NB4 (cell line): ENCODE measurements around the gene PLK2.

ENCODE experiments used
- DNase-seq: peaks from one replicate; pipeline ENCODE4 v3.0.0; 2010; ENCODE audit warnings: low read depth
- H3K4me3 ChIP-seq: one replicate; pipeline ENCODE4 v1.5.1; 2011; ENCODE audit warnings: mild to moderate bottlenecking, low read depth, low read length, moderate library complexity
- CTCF ChIP-seq: IDR thresholded peaks from one replicate; pipeline ENCODE4 v1.5.1; 2012; ENCODE audit warnings: low read depth, low read length
- MAX ChIP-seq: IDR thresholded peaks from 2 replicates; pipeline ENCODE4 v1.6.1; 2011; ENCODE audit warnings: low read depth, low read length
- MYC ChIP-seq: IDR thresholded peaks from 2 replicates; pipeline ENCODE4 v1.6.1; 2011; ENCODE audit warnings: low read depth, low read length
- POLR2A ChIP-seq: IDR thresholded peaks from 2 replicates; pipeline ENCODE4 v1.6.1; 2011; ENCODE audit warnings: mild to moderate bottlenecking; ENCODE audit not compliant: insufficient read length; ENCODE audit errors: extremely low read depth

PLK2 gene

DNA sequence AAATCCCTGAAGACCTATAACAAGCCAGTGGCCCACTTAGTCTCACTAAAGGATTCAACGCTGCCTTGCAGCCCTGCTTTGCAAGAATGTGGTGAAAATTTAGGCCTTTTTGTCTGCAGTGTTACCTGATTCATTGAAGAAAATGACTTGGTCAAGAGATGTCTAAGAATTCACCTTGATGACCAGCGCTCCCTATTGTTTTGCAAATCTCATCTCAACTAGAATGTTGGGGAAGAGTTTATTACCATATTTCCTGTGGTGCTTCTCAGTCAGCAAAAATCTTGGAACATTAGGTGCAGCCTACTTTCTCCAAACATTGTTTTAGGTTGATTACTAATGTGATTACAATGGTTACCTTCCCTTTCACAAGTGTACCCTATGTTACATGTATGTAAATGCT is 53.5 kb downstream of the PLK2 start:
- no peak overlapping the region for H3K4me3 ChIP-seq
- no peak for DNase-seq
- TF ChIP-seq MYC, result no peak
- no peak for TF ChIP-seq CTCF
- TF ChIP-seq MAX, result no peak
- no peak for TF ChIP-seq POLR2A

GRCh38 chr5:58405175-58405574 is 54.7 kb downstream of the PLK2 start:
- DNase-seq, result no peak
- H3K4me3 ChIP-seq, result no peak overlapping the region
- no peak for TF ChIP-seq POLR2A

DNA sequence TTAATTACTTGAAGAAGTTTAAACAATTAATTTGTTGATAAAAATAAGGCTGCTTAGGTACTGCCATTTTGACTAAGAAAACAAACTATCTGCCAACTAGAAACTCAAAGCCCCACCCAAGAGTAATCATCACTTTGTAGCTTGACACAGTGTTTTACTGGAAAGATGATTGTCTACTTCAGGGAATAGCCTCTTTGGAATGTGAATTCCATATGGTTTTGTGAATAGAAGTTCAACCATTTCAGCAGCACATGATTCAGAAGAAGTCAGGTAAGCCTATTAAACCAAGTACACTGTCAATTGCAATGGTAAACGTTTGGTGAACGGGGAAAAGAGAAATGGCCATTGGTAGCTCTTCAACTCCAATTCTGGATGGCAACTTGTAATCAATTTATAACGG is 55.2 kb downstream of the PLK2 start:
- no peak for TF ChIP-seq POLR2A
- no peak for TF ChIP-seq MAX
- no peak for TF ChIP-seq MYC
- TF ChIP-seq CTCF, result no peak
- H3K4me3 ChIP-seq, result no peak overlapping the region
- DNase-seq, result no peak
